Stimulated activated CD8-positive, alpha-beta memory T cell treated with anti-CD3 and anti-CD28 coated beads, Interleukin-15, amount 100 ng/mL, for 4 hours (primary cell): Measurements from ENCODE around the gene DOCK2.
"Not testable (repeated sequence)": the region's sequence is repeated elsewhere in the genome, so short reads cannot be mapped to it uniquely, and the experiment has no call there.

Source experiments
- DNase-seq, 2 donors: peaks; one replicate each; pipeline ENCODE4 v3.0.0-alpha.2; 2020; ENCODE audit warnings: low read depth in 2 of 2

The DOCK2 gene

GRCh38 chr5:169637085-169637548, at the start of gene DOCK2:
DOCK2 (plus strand) TSS chr5:169637275; CDS start chr5:169637327, 52 bp downstream.
- peak; percentile 50 to 51 for DNase-seq

GRCh38 chr5:169590602-169591001, 46.5 kb upstream of the DOCK2 start:
- no peak for DNase-seq

GRCh38 chr5:169591636-169592035, 45.4 kb upstream of the DOCK2 start:
- DNase-seq, result no peak

GRCh38 chr5:169592937-169593650, 44.0 kb upstream of the DOCK2 start:
- no peak for DNase-seq

GRCh38 chr5:169595172-169595820, 41.8 kb upstream of the DOCK2 start:
- DNase-seq, result no peak

- no peak for DNase-seq
Observed at GRCh38 chr5:169599451-169599850, 37.6 kb upstream of the DOCK2 start.

GRCh38 chr5:169602535-169602934, 34.5 kb upstream of the DOCK2 start:
- DNase-seq, result no peak

GRCh38 chr5:169606279-169606678, 30.8 kb upstream of the DOCK2 start:
- DNase-seq, result no peak

GRCh38 chr5:169607882-169608281, 29.2 kb upstream of the DOCK2 start:
- no peak for DNase-seq

- no peak for DNase-seq
Observed at GRCh38 chr5:169609716-169610115, 27.4 kb upstream of the DOCK2 start.

GRCh38 chr5:169610606-169611005, 26.5 kb upstream of the DOCK2 start:
- no peak for DNase-seq

GRCh38 chr5:169615561-169615960, 21.5 kb upstream of the DOCK2 start:
- DNase-seq, result no peak

GRCh38 chr5:169624307-169624706, 12.8 kb upstream of the DOCK2 start:
- not testable (repeated sequence) for DNase-seq

GRCh38 chr5:169626779-169627178, 10.3 kb upstream of the DOCK2 start:
- no peak for DNase-seq

- no peak for DNase-seq
Observed at GRCh38 chr5:169627551-169627950, 9.5 kb upstream of the DOCK2 start.

GRCh38 chr5:169628892-169629291, 8.2 kb upstream of the DOCK2 start:
- no peak for DNase-seq

GRCh38 chr5:169629847-169630548, 7.1 kb upstream of the DOCK2 start:
- no peak for DNase-seq

- DNase-seq, result no peak
Observed at GRCh38 chr5:169631360-169631759, 5.7 kb upstream of the DOCK2 start.

GRCh38 chr5:169632946-169633345, 4.1 kb upstream of the DOCK2 start:
- no peak for DNase-seq

GRCh38 chr5:169634606-169635005, 2.5 kb upstream of the DOCK2 start:
- no peak for DNase-seq

- DNase-seq, result no peak
Observed at GRCh38 chr5:169635936-169636335, 1.1 kb upstream of the DOCK2 start.

GRCh38 chr5:169636477-169637084, 494 bp upstream of the DOCK2 start:
- no peak for DNase-seq
